WTC11 (cell line): Measurements from ENCODE around the gene CRTC2. TPM values are rescaled to one million over a fixed set of nuclear protein-coding genes. Genes with fewer than 3 reads are reported as not detected.

Source experiments
- ATAC-seq: fragments of 200-7000 bp; cut with Tn5 transposase; 2 replicates; pipeline ENCODE4 v1.10.0; 2021; ENCODE audit warnings: mild to moderate bottlenecking, moderate library complexity
- CTCF ChIA-PET: fragments of 300-600 bp; sonication (Branson Sonifier 250); formaldehyde crosslinking; loops from one replicate; lab custom pipeline; 2021; ENCODE audit warnings: antibody characterized with exemption; lab: Charles Lee
- POLR2A ChIA-PET: fragments of 350-600 bp; sonication (Branson Sonifier 250); formaldehyde crosslinking; loops from one replicate; lab custom pipeline; 2021; ENCODE audit warnings: antibody characterized with exemption; lab: Charles Lee
- DNase-seq: peaks from one replicate; pipeline ENCODE4 v3.0.0; 2021; ENCODE audit warnings: low spot score
- H3K27ac Mint-ChIP-seq: 2 replicates; pipeline ENCODE4 v1.8.0; 2021; ENCODE audit warnings: mixed read lengths
- H3K27me3 Mint-ChIP-seq: 2 replicates; pipeline ENCODE4 v1.8.0; 2021; ENCODE audit warnings: low read depth, mild to moderate bottlenecking, moderate library complexity, mixed read lengths
- H3K36me3 Mint-ChIP-seq: 2 replicates; pipeline ENCODE4 v1.8.0; 2021; ENCODE audit warnings: mixed read lengths
- H3K4me1 Mint-ChIP-seq: 2 replicates; pipeline ENCODE4 v1.8.0; 2022; ENCODE audit warnings: mixed read lengths
- H3K4me3 Mint-ChIP-seq: 2 replicates; pipeline ENCODE4 v1.8.0; 2021; ENCODE audit warnings: mild to moderate bottlenecking, moderate library complexity, mixed read lengths
- H3K9me3 Mint-ChIP-seq: 2 replicates; pipeline ENCODE4 v1.8.0; 2021; ENCODE audit warnings: mixed read lengths
- ATF1 ChIP-seq: sonication (generic); formaldehyde crosslinking; IDR thresholded peaks from 2 replicates; pipeline ENCODE4 v1.8.1; 2023; ENCODE audit warnings: mild to moderate bottlenecking, moderate library complexity, missing genetic modification reagents
- CREB1 ChIP-seq: sonication (generic); formaldehyde crosslinking; IDR thresholded peaks from 2 replicates; pipeline ENCODE4 v1.8.0; 2023; ENCODE audit warnings: mild to moderate bottlenecking, missing genetic modification reagents
- ELF4 ChIP-seq: sonication (generic); formaldehyde crosslinking; IDR thresholded peaks from 2 replicates; pipeline ENCODE4 v1.8.1; 2022; ENCODE audit warnings: low read depth, mild to moderate bottlenecking, moderate library complexity, missing genetic modification reagents
- ETV6 ChIP-seq: sonication (generic); formaldehyde crosslinking; IDR thresholded peaks from 2 replicates; pipeline ENCODE4 v1.8.1; 2022; ENCODE audit warnings: mild to moderate bottlenecking, missing genetic modification reagents
- IRF2 ChIP-seq: sonication (generic); formaldehyde crosslinking; IDR thresholded peaks from 2 replicates; pipeline ENCODE4 v1.8.0; 2022; ENCODE audit warnings: low read depth, missing genetic modification reagents, borderline replicate concordance
- JAZF1 ChIP-seq: fragments of 250-450 bp; sonication (Bioruptor Pico); IDR thresholded peaks from 2 replicates; pipeline ENCODE4 v1.9.0; 2021; ENCODE audit warnings: moderate library complexity, mild to moderate bottlenecking, inconsistent platforms
- SP1 ChIP-seq: sonication (generic); formaldehyde crosslinking; conservative IDR thresholded peaks from 2 replicates; pipeline ENCODE4 v1.8.1; 2022; ENCODE audit warnings: missing genetic modification reagents
- TEAD1 ChIP-seq: sonication (generic); formaldehyde crosslinking; IDR thresholded peaks from 2 replicates; pipeline ENCODE4 v1.8.0; 2022; ENCODE audit warnings: mild to moderate bottlenecking, missing genetic modification reagents
- TEAD4 ChIP-seq: sonication (generic); formaldehyde crosslinking; IDR thresholded peaks from 2 replicates; pipeline ENCODE4 v1.8.0; 2022; ENCODE audit warnings: mild to moderate bottlenecking, missing genetic modification reagents
- ZNF423 ChIP-seq: fragments of 250-450 bp; sonication (Bioruptor Pico); IDR thresholded peaks from 2 replicates; pipeline ENCODE4 v2.1.2; 2022; ENCODE audit warnings: mild to moderate bottlenecking, moderate library complexity
- total RNA-seq: library from RNA; stranded (reverse); gene quantifications from 3 replicates; pipeline ENCODE4 v1.2.3, GENCODE V29; 2021
- TF ChIP-seq, protein P1 (sequence below): sonication (generic); formaldehyde crosslinking; IDR thresholded peaks from 2 replicates; pipeline ENCODE4 v1.8.1; 2023; ENCODE audit warnings: mild to moderate bottlenecking, moderate library complexity, missing genetic modification reagents
- TF ChIP-seq, protein P2 (sequence below): sonication (generic); formaldehyde crosslinking; IDR thresholded peaks from 2 replicates; pipeline ENCODE4 v1.8.0; 2022; ENCODE audit warnings: missing genetic modification reagents
- TF ChIP-seq, protein P3 (sequence below): sonication (generic); formaldehyde crosslinking; IDR thresholded peaks from 2 replicates; pipeline ENCODE4 v1.8.1; 2023; ENCODE audit warnings: mild to moderate bottlenecking, missing genetic modification reagents, moderate library complexity
- TF ChIP-seq, protein P4 (sequence below): sonication (generic); formaldehyde crosslinking; IDR thresholded peaks from 2 replicates; pipeline ENCODE4 v1.8.0; 2022; ENCODE audit warnings: mild to moderate bottlenecking, missing genetic modification reagents

CRTC2 gene
- total RNA-seq, 1 experiment from 2014 or later = 43.7 TPM

DNA sequence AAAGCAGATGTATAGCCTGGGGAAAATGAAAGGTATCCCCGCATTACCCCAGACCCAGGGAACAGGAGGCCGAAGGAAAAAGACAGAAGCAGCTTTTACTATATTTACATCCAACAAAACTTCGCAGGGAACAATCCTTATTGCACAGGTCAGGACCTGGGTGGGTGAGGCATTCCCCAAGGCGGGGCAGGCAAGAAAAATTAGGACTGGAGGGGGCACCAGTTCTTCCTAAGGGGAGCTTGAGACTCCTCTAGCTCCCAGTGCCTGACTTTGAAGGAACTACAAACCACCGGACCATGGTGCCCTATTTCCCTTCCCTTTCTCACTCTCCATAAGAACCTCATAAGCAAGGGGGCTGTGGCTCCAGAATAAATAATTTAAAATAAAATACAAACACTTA is 29.0 kb downstream of the CRTC2 start (continued):
- TF ChIP-seq TEAD1 (no peak), IRF2 (CRISPR knock-in tag) (no peak), ELF4 (CRISPR knock-in tag) (no peak)
- TF ChIP-seq, protein P1, sequence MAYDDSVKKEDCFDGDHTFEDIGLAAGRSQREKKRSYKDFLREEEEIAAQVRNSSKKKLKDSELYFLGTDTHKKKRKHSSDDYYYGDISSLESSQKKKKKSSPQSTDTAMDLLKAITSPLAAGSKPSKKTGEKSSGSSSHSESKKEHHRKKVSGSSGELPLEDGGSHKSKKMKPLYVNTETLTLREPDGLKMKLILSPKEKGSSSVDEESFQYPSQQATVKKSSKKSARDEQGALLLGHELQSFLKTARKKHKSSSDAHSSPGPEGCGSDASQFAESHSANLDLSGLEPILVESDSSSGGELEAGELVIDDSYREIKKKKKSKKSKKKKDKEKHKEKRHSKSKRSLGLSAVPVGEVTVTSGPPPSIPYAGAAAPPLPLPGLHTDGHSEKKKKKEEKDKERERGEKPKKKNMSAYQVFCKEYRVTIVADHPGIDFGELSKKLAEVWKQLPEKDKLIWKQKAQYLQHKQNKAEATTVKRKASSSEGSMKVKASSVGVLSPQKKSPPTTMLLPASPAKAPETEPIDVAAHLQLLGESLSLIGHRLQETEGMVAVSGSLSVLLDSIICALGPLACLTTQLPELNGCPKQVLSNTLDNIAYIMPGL (CRISPR knock-in tag) = no peak

GRCh38 chr1:153928791-153929341 is 29.5 kb downstream of the CRTC2 start:
- no peak overlapping the region for H3K4me3 Mint-ChIP-seq
- ChIA-PET CTCF (interaction anchor here (1.1 to 2.6 kb wide), 3 partner anchors 18 to 108 kb away, joined by 3 to 18 read pairs (median 5); partner anchors contain the start of gene DENND4B), POLR2A (interaction anchor here (1.2 kb wide), 1 partner anchor 17 kb away, joined by 4 read pairs; no protein-coding TSS in a partner anchor)
- ATAC-seq (no peak), DNase-seq (no peak)
- H3K4me1 Mint-ChIP-seq = peaks cover under 1% of the 10 kb centered on the region
- TF ChIP-seq IRF2 (CRISPR knock-in tag) (no peak), TEAD4 (no peak)
- TF ChIP-seq, protein P2, sequence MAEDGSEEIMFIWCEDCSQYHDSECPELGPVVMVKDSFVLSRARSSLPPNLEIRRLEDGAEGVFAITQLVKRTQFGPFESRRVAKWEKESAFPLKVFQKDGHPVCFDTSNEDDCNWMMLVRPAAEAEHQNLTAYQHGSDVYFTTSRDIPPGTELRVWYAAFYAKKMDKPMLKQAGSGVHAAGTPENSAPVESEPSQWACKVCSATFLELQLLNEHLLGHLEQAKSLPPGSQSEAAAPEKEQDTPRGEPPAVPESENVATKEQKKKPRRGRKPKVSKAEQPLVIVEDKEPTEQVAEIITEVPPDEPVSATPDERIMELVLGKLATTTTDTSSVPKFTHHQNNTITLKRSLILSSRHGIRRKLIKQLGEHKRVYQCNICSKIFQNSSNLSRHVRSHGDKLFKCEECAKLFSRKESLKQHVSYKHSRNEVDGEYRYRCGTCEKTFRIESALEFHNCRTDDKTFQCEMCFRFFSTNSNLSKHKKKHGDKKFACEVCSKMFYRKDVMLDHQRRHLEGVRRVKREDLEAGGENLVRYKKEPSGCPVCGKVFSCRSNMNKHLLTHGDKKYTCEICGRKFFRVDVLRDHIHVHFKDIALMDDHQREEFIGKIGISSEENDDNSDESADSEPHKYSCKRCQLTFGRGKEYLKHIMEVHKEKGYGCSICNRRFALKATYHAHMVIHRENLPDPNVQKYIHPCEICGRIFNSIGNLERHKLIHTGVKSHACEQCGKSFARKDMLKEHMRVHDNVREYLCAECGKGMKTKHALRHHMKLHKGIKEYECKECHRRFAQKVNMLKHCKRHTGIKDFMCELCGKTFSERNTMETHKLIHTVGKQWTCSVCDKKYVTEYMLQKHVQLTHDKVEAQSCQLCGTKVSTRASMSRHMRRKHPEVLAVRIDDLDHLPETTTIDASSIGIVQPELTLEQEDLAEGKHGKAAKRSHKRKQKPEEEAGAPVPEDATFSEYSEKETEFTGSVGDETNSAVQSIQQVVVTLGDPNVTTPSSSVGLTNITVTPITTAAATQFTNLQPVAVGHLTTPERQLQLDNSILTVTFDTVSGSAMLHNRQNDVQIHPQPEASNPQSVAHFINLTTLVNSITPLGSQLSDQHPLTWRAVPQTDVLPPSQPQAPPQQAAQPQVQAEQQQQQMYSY (CRISPR knock-in tag) = no peak
- H3K36me3 Mint-ChIP-seq = peaks cover 11% of the 10 kb centered on the region
- no peaks in the 10 kb centered on the region for H3K9me3 Mint-ChIP-seq
- no peaks in the 10 kb centered on the region for H3K27me3 Mint-ChIP-seq
- peak overlapping the region; percentile 37; the same call in 1 of the 2 replicates for H3K27ac Mint-ChIP-seq

DNA sequence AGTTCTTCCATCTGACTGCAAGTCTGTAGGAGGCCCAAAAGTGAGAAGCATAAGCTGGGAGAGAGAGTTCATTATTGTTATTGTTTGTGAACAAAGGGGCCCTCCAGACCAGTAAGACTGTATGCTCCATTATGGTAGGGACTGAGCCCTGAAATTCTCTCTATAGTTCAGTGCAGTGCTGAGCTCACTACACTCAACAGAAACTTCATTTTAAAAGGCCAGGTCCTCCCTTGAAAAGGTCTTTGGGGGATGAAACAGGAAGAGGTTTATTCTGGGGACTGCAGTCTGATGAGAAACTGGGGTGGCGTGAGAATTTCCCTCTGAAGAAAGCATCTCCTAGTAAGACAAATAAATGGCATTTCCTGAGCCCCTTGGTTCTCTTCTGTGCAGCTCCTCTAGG is 30.2 kb downstream of the CRTC2 start:
- H3K27me3 Mint-ChIP-seq = no peaks in the 10 kb centered on the region
- H3K36me3 Mint-ChIP-seq = peaks cover 9% of the 10 kb centered on the region
- H3K4me1 Mint-ChIP-seq = peaks cover 3% of the 10 kb centered on the region
- H3K27ac Mint-ChIP-seq = peak overlapping the region; percentile 46
- ChIA-PET POLR2A (interaction anchor here (1.2 kb wide), 1 partner anchor 18 kb away, joined by 4 read pairs; no protein-coding TSS in a partner anchor), CTCF (interaction anchor here (1.6 kb wide), 1 partner anchor 107 kb away, joined by 3 read pairs; no protein-coding TSS in a partner anchor)
- no peak for TF ChIP-seq TEAD4
- TF ChIP-seq ZNF423 (CRISPR knock-in tag) = no peak
- TF ChIP-seq ATF1 = no peak
- no peak for TF ChIP-seq CREB1 (CRISPR knock-in tag)
- no peak for TF ChIP-seq ETV6 (CRISPR knock-in tag)
- TF ChIP-seq, protein P3, sequence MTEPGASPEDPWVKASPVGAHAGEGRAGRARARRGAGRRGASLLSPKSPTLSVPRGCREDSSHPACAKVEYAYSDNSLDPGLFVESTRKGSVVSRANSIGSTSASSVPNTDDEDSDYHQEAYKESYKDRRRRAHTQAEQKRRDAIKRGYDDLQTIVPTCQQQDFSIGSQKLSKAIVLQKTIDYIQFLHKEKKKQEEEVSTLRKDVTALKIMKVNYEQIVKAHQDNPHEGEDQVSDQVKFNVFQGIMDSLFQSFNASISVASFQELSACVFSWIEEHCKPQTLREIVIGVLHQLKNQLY (CRISPR knock-in tag) = no peak
- no peak for TF ChIP-seq JAZF1 (CRISPR knock-in tag)
- TF ChIP-seq SP1 (CRISPR knock-in tag) = no peak
- TF ChIP-seq, protein P4, sequence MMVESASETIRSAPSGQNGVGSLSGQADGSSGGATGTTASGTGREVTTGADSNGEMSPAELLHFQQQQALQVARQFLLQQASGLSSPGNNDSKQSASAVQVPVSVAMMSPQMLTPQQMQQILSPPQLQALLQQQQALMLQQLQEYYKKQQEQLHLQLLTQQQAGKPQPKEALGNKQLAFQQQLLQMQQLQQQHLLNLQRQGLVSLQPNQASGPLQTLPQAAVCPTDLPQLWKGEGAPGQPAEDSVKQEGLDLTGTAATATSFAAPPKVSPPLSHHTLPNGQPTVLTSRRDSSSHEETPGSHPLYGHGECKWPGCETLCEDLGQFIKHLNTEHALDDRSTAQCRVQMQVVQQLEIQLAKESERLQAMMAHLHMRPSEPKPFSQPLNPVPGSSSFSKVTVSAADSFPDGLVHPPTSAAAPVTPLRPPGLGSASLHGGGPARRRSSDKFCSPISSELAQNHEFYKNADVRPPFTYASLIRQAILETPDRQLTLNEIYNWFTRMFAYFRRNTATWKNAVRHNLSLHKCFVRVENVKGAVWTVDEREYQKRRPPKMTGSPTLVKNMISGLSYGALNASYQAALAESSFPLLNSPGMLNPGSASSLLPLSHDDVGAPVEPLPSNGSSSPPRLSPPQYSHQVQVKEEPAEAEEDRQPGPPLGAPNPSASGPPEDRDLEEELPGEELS (CRISPR knock-in tag) = no peak
- H3K4me3 Mint-ChIP-seq = no peak overlapping the region
- DNase-seq = no peak
- no peaks in the 10 kb centered on the region for H3K9me3 Mint-ChIP-seq
- ATAC-seq = no peak
